ENCODE data around the gene HDLBP. TPM values are rescaled to one million over a fixed set of nuclear protein-coding genes. Genes with fewer than 3 reads are reported as not detected.

Gene HDLBP
- total RNA-seq, 1 experiment from 2014 or later, result 510 TPM

DNA sequence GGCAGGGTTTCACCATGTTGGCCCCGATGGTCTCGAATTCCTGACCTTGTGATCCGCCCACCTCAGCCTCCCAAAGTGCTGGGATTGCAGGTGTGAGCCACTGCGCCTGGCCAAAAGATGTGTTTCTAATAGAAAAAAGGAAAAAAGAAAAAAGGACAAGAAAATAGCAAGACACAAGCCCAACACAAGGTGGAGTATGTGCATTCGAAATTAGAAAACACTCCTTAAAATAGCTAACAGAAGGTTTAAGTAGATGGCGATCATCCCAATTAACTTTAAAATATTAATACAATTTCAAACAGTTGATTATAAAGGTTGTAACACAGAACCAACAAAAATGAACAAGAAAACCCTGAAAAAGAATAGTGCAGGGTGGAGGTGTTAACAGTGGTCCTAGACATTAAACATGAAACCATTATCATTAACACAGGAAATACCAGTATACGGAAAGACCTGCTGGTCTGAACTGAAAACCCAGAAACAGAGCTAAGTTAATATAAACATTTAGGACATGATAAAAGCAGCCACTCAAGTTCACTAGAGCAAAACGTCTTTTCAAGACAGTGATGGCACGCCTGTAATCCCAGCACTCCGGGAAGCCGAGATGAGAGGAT is 57.9 kb downstream of the HDLBP start:
- Histone ChIP-seq H3K36me3 (ENCODE audit: insufficient read depth, low read length, poor library complexity, severe bottlenecking) (peaks cover 100% of the 10 kb centered on the region), H3K4me1 (ENCODE audit: insufficient read depth, low read length, poor library complexity, severe bottlenecking) (no peaks in the 10 kb centered on the region), H3K27ac (ENCODE audit: low read depth, low read length, poor library complexity, severe bottlenecking) (no peak overlapping the region), H3K4me3 (ENCODE audit: low read depth, low read length, poor library complexity, severe bottlenecking) (no peak overlapping the region), H3K9me3 (ENCODE audit: low read depth, low read length, poor library complexity, severe bottlenecking) (no peaks in the 10 kb centered on the region), H3K27me3 (replicated peaks; ENCODE audit: insufficient read depth, low read depth, low read length, poor library complexity) (no peaks in the 10 kb centered on the region)
- intact Hi-C loops (cut with micrococcal nuclease; ENCODE audit: unreplicated experiment), result no loop called here
- ChIA-PET POLR2A (ENCODE audit: low non-redundant PET) (no interaction called here), CTCF (no interaction called here)
- BruUV-seq (replicated peaks), result no TSS peak
- no peak for DNase-seq (ENCODE audit: low spot score)
- TF ChIP-seq EZH2 (IDR thresholded peaks at IDR 0.05; ENCODE audit: borderline replicate concordance, low read depth, low read length, poor library complexity, severe bottlenecking), result no peak
- TF ChIP-seq, protein P1, sequence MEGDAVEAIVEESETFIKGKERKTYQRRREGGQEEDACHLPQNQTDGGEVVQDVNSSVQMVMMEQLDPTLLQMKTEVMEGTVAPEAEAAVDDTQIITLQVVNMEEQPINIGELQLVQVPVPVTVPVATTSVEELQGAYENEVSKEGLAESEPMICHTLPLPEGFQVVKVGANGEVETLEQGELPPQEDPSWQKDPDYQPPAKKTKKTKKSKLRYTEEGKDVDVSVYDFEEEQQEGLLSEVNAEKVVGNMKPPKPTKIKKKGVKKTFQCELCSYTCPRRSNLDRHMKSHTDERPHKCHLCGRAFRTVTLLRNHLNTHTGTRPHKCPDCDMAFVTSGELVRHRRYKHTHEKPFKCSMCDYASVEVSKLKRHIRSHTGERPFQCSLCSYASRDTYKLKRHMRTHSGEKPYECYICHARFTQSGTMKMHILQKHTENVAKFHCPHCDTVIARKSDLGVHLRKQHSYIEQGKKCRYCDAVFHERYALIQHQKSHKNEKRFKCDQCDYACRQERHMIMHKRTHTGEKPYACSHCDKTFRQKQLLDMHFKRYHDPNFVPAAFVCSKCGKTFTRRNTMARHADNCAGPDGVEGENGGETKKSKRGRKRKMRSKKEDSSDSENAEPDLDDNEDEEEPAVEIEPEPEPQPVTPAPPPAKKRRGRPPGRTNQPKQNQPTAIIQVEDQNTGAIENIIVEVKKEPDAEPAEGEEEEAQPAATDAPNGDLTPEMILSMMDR (conservative IDR thresholded peaks at IDR 0.05; ENCODE audit: low read depth, low read length), result 0 out of 2 replicates have a peak, but pooled peaks have one; percentile 10

GRCh38 chr2:241256168-241256545 is 59.3 kb downstream of the HDLBP start:
- no peaks in the 10 kb centered on the region for H3K27me3 ChIP-seq (replicated peaks; ENCODE audit: insufficient read depth, low read depth, low read length, poor library complexity)
- peaks cover 99% of the 10 kb centered on the region for H3K36me3 ChIP-seq (ENCODE audit: insufficient read depth, low read length, poor library complexity, severe bottlenecking)
- H3K9me3 ChIP-seq (ENCODE audit: low read depth, low read length, poor library complexity, severe bottlenecking), result no peaks in the 10 kb centered on the region
- TF ChIP-seq, protein P1 (conservative IDR thresholded peaks at IDR 0.05; ENCODE audit: low read depth, low read length), result no peak
- no peak for TF ChIP-seq EZH2 (IDR thresholded peaks at IDR 0.05; ENCODE audit: borderline replicate concordance, low read depth, low read length, poor library complexity, severe bottlenecking)
- ChIA-PET CTCF (no interaction called here), POLR2A (ENCODE audit: low non-redundant PET) (no interaction called here)
- intact Hi-C loops (cut with micrococcal nuclease; ENCODE audit: unreplicated experiment), result no loop called here
- no peak overlapping the region for H3K4me3 ChIP-seq (ENCODE audit: low read depth, low read length, poor library complexity, severe bottlenecking)
- TSS peak; percentile 36 for BruUV-seq (replicated peaks)
- no peak overlapping the region for H3K27ac ChIP-seq (ENCODE audit: low read depth, low read length, poor library complexity, severe bottlenecking)
- DNase-seq (ENCODE audit: low spot score), result no peak
- H3K4me1 ChIP-seq (ENCODE audit: insufficient read depth, low read length, poor library complexity, severe bottlenecking), result no peaks in the 10 kb centered on the region

DNA sequence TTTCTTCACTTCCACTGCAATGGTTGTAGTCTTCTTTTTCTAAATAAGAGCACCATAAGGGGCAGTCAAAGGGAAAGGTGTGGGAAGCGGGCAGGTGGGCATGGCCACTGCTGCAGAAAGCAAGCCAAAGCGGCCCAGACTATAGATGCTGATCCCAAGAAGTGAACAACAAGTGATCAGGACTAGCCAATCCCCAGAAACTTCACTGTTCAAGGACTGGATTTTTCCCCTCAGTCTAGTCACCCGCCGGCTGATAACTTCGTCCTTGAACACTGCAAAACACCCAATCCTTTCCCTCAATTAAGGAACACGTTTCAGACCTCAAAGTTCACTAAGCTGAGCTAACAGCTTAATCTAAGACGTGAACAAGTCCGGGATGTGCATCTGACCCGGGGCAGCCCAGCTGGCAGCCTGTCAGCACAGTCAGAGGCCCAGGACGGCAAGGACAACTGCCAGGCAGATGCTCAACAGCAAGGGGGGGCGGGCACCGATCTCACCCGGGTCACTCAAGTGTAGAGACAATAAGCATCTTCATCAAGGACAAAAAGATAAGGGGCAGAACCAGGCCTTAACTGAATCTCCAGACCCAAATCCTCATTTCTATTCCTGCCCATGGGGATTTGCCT is 59.8 kb downstream of the HDLBP start:
- intact Hi-C loops (cut with micrococcal nuclease; ENCODE audit: unreplicated experiment), result no loop called here
- Histone ChIP-seq H3K4me1 (ENCODE audit: insufficient read depth, low read length, poor library complexity, severe bottlenecking) (no peaks in the 10 kb centered on the region), H3K27me3 (replicated peaks; ENCODE audit: insufficient read depth, low read depth, low read length, poor library complexity) (no peaks in the 10 kb centered on the region), H3K36me3 (ENCODE audit: insufficient read depth, low read length, poor library complexity, severe bottlenecking) (peaks cover 99% of the 10 kb centered on the region), H3K9me3 (ENCODE audit: low read depth, low read length, poor library complexity, severe bottlenecking) (no peaks in the 10 kb centered on the region), H3K27ac (ENCODE audit: low read depth, low read length, poor library complexity, severe bottlenecking) (no peak overlapping the region), H3K4me3 (ENCODE audit: low read depth, low read length, poor library complexity, severe bottlenecking) (no peak overlapping the region)
- POLR2A ChIA-PET (ENCODE audit: low non-redundant PET), result no interaction called here
- CTCF ChIA-PET, result no interaction called here
- no peak for DNase-seq (ENCODE audit: low spot score)
- TF ChIP-seq, protein P1 (conservative IDR thresholded peaks at IDR 0.05; ENCODE audit: low read depth, low read length), result no peak
- no peak for TF ChIP-seq EZH2 (IDR thresholded peaks at IDR 0.05; ENCODE audit: borderline replicate concordance, low read depth, low read length, poor library complexity, severe bottlenecking)
- no TSS peak for BruUV-seq (replicated peaks)
